HEK293 (cell line): ENCODE measurements around the gene CLN5.
A peak's percentile ranks its signal among the peaks of the same experiment; 100 is the strongest.

ENCODE experiments used
- FEZF1 ChIP-seq: fragments of 450-650 bp; formaldehyde crosslinking; IDR thresholded peaks from 2 replicates; pipeline ENCODE4 v1.5.1; 2016; ENCODE audit warnings: missing biosample characterization, missing genetic modification characterization
- GLI2 ChIP-seq: fragments of 450-650 bp; formaldehyde crosslinking; IDR thresholded peaks from 2 replicates; pipeline ENCODE4; 2017; ENCODE audit warnings: missing biosample characterization, missing genetic modification characterization, low read depth, borderline replicate concordance
- HOXC10 ChIP-seq: sonication (generic); formaldehyde crosslinking; IDR thresholded peaks from 2 replicates; pipeline ENCODE4 v1.8.1; 2023; ENCODE audit warnings: mild to moderate bottlenecking, missing genetic modification reagents
- KLF1 ChIP-seq: fragments of 450-650 bp; formaldehyde crosslinking; IDR thresholded peaks from 2 replicates; pipeline ENCODE4 v1.5.1; 2016; ENCODE audit warnings: missing biosample characterization, missing genetic modification characterization
- KLF8 ChIP-seq: fragments of 450-650 bp; formaldehyde crosslinking; IDR thresholded peaks from 2 replicates; pipeline ENCODE4 v1.5.1; 2016; ENCODE audit warnings: missing biosample characterization, missing genetic modification characterization
- MEIS1 ChIP-seq: sonication (generic); formaldehyde crosslinking; IDR thresholded peaks from 2 replicates; pipeline ENCODE4 v1.8.1; 2022; ENCODE audit warnings: missing genetic modification reagents, mild to moderate bottlenecking, borderline replicate concordance
- MZF1 ChIP-seq: fragments of 450-650 bp; formaldehyde crosslinking; IDR thresholded peaks from 2 replicates; pipeline ENCODE4 v1.5.1; 2017; ENCODE audit warnings: missing biosample characterization, missing genetic modification characterization, borderline replicate concordance
- SCRT1 ChIP-seq: fragments of 450-650 bp; formaldehyde crosslinking; IDR thresholded peaks from 2 replicates; pipeline ENCODE4 v1.5.1; 2016; ENCODE audit warnings: missing biosample characterization, missing genetic modification characterization, borderline replicate concordance
- SP2 ChIP-seq: fragments of 450-650 bp; formaldehyde crosslinking; IDR thresholded peaks from 2 replicates; pipeline ENCODE4 v1.5.1; 2016; ENCODE audit warnings: missing biosample characterization, missing genetic modification characterization
- SP3 ChIP-seq: fragments of 450-650 bp; formaldehyde crosslinking; IDR thresholded peaks from 2 replicates; pipeline ENCODE4 v1.5.1; 2016; ENCODE audit warnings: missing biosample characterization, missing genetic modification characterization
- TRIM28 ChIP-seq: IDR thresholded peaks from 2 replicates; pipeline ENCODE4 v1.6.1; 2011; ENCODE audit warnings: low read length, control low read depth, borderline replicate concordance
- WT1 ChIP-seq: fragments of 450-650 bp; formaldehyde crosslinking; IDR thresholded peaks from 2 replicates; pipeline ENCODE4 v1.5.1; 2016; ENCODE audit warnings: missing biosample characterization, missing genetic modification characterization
- ZBTB17 ChIP-seq: fragments of 450-650 bp; formaldehyde crosslinking; IDR thresholded peaks from 2 replicates; pipeline ENCODE4 v1.5.1; 2016; ENCODE audit warnings: missing biosample characterization, missing genetic modification characterization
- ZFP37 ChIP-seq: fragments of 450-650 bp; formaldehyde crosslinking; IDR thresholded peaks from 2 replicates; pipeline ENCODE4 v1.5.1; 2016; ENCODE audit warnings: missing biosample characterization, missing genetic modification characterization
- ZNF239 ChIP-seq: fragments of 450-650 bp; formaldehyde crosslinking; IDR thresholded peaks from 2 replicates; pipeline ENCODE4 v1.5.1; 2016; ENCODE audit warnings: missing biosample characterization, missing genetic modification characterization
- ZNF292 ChIP-seq: fragments of 450-650 bp; formaldehyde crosslinking; IDR thresholded peaks from 2 replicates; pipeline ENCODE4 v1.5.1; 2016; ENCODE audit warnings: low read depth, missing biosample characterization, missing genetic modification characterization, borderline replicate concordance
- ZNF324 ChIP-seq: fragments of 450-650 bp; formaldehyde crosslinking; IDR thresholded peaks from 2 replicates; pipeline ENCODE4 v1.5.1; 2016; ENCODE audit warnings: missing biosample characterization, missing genetic modification characterization
- ZNF335 ChIP-seq: fragments of 450-650 bp; formaldehyde crosslinking; conservative IDR thresholded peaks from 2 replicates; pipeline ENCODE4 v1.5.1; 2016; ENCODE audit warnings: missing biosample characterization, missing genetic modification characterization
- ZNF391 ChIP-seq: fragments of 450-650 bp; formaldehyde crosslinking; IDR thresholded peaks from 2 replicates; pipeline ENCODE4 v1.5.1; 2016; ENCODE audit warnings: low read depth, missing biosample characterization, missing genetic modification characterization, borderline replicate concordance
- ZNF394 ChIP-seq: fragments of 450-650 bp; formaldehyde crosslinking; IDR thresholded peaks from 2 replicates; pipeline ENCODE4 v1.5.1; 2016; ENCODE audit warnings: missing biosample characterization, missing genetic modification characterization, mild to moderate bottlenecking, moderate library complexity, borderline replicate concordance
- ZNF423 ChIP-seq: fragments of 450-650 bp; formaldehyde crosslinking; IDR thresholded peaks from 2 replicates; pipeline ENCODE4 v1.5.1; 2016; ENCODE audit warnings: missing biosample characterization, missing genetic modification characterization
- ZNF529 ChIP-seq: fragments of 450-650 bp; formaldehyde crosslinking; IDR thresholded peaks from 2 replicates; pipeline ENCODE4 v1.5.1; 2017; ENCODE audit warnings: missing genetic modification characterization, missing biosample characterization; ENCODE audit not compliant: insufficient replicate concordance
- ZNF629 ChIP-seq: fragments of 450-650 bp; formaldehyde crosslinking; IDR thresholded peaks from 2 replicates; pipeline ENCODE4 v1.5.1; 2017; ENCODE audit warnings: missing biosample characterization, missing genetic modification characterization
- ZNF701 ChIP-seq: fragments of 450-650 bp; formaldehyde crosslinking; IDR thresholded peaks from 2 replicates; pipeline ENCODE4 v1.5.1; 2016; ENCODE audit warnings: missing biosample characterization, missing genetic modification characterization
- ZNF76 ChIP-seq: fragments of 450-650 bp; formaldehyde crosslinking; IDR thresholded peaks from 2 replicates; pipeline ENCODE4; 2016; ENCODE audit warnings: low read depth, missing biosample characterization, missing genetic modification characterization, borderline replicate concordance
- ZNF830 ChIP-seq: fragments of 450-650 bp; IDR thresholded peaks from 2 replicates; pipeline ENCODE4 v1.5.0; 2018; ENCODE audit warnings: missing biosample characterization, missing genetic modification characterization, low read depth, mild to moderate bottlenecking, moderate library complexity
- TF ChIP-seq, protein P1 (sequence below): fragments of 450-650 bp; formaldehyde crosslinking; IDR thresholded peaks from 2 replicates; pipeline ENCODE4 v1.5.1; 2016; ENCODE audit warnings: missing biosample characterization, missing genetic modification characterization
- TF ChIP-seq, protein P2 (sequence below): fragments of 450-650 bp; formaldehyde crosslinking; IDR thresholded peaks from 2 replicates; pipeline ENCODE4 v1.5.1; 2016; ENCODE audit warnings: missing biosample characterization, missing genetic modification characterization
- TF ChIP-seq, protein P3 (sequence below): fragments of 450-650 bp; formaldehyde crosslinking; IDR thresholded peaks from 2 replicates; pipeline ENCODE4 v1.5.1; 2016; ENCODE audit warnings: missing biosample characterization, missing genetic modification characterization
- TF ChIP-seq, protein P4 (sequence below): fragments of 450-650 bp; formaldehyde crosslinking; IDR thresholded peaks from 2 replicates; pipeline ENCODE4 v1.5.1; 2017; ENCODE audit warnings: missing biosample characterization, mild to moderate bottlenecking, missing genetic modification characterization, moderate library complexity
- TF ChIP-seq, protein P5 (sequence below): fragments of 450-650 bp; formaldehyde crosslinking; IDR thresholded peaks from 2 replicates; pipeline ENCODE4 v1.5.1; 2017; ENCODE audit warnings: missing biosample characterization, missing genetic modification characterization

CLN5 gene

DNA sequence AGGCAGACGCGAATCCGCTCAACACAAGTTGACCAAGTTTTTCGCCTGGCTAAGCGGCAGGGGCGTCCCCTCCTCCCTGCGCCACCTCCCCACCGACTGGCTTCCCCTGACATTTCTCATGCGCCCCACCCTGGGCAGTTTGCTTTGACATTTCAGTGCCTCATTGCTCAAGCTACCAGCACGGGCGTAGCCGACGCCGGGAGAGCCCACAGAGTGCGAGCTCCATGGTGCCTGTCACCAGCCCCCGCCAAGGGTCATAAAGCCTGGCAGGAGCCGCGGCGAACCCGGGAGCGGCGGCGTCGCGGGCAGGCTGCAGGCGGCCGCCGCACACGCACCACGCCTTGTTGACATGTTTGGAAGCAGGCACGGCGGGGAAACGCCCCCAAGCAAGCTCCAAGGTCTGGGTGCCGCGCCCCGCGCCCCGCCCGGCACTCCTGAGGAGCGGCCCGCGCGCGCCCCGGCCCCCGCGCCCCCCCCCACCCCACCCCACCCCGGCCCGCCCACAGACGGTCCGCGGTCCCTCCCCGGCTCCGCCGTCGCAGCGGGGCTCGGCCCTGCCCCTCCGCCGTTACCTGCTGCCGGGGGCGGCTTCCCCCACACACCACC is 34.5 kb downstream of the CLN5 start (continued):
- TF ChIP-seq, protein P1, sequence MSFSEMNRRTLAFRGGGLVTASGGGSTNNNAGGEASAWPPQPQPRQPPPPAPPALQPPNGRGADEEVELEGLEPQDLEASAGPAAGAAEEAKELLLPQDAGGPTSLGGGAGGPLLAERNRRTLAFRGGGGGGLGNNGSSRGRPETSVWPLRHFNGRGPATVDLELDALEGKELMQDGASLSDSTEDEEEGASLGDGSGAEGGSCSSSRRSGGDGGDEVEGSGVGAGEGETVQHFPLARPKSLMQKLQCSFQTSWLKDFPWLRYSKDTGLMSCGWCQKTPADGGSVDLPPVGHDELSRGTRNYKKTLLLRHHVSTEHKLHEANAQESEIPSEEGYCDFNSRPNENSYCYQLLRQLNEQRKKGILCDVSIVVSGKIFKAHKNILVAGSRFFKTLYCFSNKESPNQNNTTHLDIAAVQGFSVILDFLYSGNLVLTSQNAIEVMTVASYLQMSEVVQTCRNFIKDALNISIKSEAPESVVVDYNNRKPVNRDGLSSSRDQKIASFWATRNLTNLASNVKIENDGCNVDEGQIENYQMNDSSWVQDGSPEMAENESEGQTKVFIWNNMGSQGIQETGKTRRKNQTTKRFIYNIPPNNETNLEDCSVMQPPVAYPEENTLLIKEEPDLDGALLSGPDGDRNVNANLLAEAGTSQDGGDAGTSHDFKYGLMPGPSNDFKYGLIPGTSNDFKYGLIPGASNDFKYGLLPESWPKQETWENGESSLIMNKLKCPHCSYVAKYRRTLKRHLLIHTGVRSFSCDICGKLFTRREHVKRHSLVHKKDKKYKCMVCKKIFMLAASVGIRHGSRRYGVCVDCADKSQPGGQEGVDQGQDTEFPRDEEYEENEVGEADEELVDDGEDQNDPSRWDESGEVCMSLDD: no peak
- TF ChIP-seq, protein P2, sequence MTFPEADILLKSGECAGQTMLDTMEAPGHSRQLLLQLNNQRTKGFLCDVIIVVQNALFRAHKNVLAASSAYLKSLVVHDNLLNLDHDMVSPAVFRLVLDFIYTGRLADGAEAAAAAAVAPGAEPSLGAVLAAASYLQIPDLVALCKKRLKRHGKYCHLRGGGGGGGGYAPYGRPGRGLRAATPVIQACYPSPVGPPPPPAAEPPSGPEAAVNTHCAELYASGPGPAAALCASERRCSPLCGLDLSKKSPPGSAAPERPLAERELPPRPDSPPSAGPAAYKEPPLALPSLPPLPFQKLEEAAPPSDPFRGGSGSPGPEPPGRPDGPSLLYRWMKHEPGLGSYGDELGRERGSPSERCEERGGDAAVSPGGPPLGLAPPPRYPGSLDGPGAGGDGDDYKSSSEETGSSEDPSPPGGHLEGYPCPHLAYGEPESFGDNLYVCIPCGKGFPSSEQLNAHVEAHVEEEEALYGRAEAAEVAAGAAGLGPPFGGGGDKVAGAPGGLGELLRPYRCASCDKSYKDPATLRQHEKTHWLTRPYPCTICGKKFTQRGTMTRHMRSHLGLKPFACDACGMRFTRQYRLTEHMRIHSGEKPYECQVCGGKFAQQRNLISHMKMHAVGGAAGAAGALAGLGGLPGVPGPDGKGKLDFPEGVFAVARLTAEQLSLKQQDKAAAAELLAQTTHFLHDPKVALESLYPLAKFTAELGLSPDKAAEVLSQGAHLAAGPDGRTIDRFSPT (tag by site-specific recombination): peak; percentile 66
- peak; percentile 84; the same call in 1 of the 2 replicates for TF ChIP-seq MZF1 (tag by site-specific recombination)
- TF ChIP-seq MEIS1 (CRISPR knock-in tag): no peak
- TF ChIP-seq ZBTB17 (tag by site-specific recombination): no peak
- TF ChIP-seq ZNF324 (tag by site-specific recombination): no peak
- TF ChIP-seq, protein P3, sequence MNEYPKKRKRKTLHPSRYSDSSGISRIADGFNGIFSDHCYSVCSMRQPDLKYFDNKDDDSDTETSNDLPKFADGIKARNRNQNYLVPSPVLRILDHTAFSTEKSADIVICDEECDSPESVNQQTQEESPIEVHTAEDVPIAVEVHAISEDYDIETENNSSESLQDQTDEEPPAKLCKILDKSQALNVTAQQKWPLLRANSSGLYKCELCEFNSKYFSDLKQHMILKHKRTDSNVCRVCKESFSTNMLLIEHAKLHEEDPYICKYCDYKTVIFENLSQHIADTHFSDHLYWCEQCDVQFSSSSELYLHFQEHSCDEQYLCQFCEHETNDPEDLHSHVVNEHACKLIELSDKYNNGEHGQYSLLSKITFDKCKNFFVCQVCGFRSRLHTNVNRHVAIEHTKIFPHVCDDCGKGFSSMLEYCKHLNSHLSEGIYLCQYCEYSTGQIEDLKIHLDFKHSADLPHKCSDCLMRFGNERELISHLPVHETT: no peak
- TF ChIP-seq, protein P4, sequence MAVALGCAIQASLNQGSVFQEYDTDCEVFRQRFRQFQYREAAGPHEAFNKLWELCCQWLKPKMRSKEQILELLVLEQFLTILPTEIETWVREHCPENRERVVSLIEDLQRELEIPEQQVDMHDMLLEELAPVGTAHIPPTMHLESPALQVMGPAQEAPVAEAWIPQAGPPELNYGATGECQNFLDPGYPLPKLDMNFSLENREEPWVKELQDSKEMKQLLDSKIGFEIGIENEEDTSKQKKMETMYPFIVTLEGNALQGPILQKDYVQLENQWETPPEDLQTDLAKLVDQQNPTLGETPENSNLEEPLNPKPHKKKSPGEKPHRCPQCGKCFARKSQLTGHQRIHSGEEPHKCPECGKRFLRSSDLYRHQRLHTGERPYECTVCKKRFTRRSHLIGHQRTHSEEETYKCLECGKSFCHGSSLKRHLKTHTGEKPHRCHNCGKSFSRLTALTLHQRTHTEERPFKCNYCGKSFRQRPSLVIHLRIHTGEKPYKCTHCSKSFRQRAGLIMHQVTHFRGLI (tag by site-specific recombination): peak; percentile 37; the same call in 1 of the 2 replicates
- TF ChIP-seq SCRT1 (tag by site-specific recombination): no peak
- TF ChIP-seq ZNF292 (tag by site-specific recombination): no peak
- TF ChIP-seq TRIM28: no peak
- peak; percentile 95 for TF ChIP-seq KLF1
- TF ChIP-seq SP3: peak; percentile 34; the same call in 1 of the 2 replicates
- no peak for TF ChIP-seq ZNF701 (tag by site-specific recombination)
- no peak for TF ChIP-seq ZNF629 (tag by site-specific recombination)
- TF ChIP-seq KLF8 (tag by site-specific recombination): peak; percentile 34; the same call in 1 of the 2 replicates
- TF ChIP-seq GLI2 (tag by site-specific recombination): no peak
- no peak for TF ChIP-seq ZNF830 (tag by site-specific recombination)
- no peak for TF ChIP-seq ZNF391
- TF ChIP-seq ZNF335 (tag by site-specific recombination): peak; percentile 84
- no peak; the same call in 1 of the 2 replicates for TF ChIP-seq WT1
- TF ChIP-seq ZNF529 (tag by site-specific recombination): no peak
- TF ChIP-seq HOXC10: 0 out of 2 replicates have a peak, but pooled peaks have one; percentile 40
- TF ChIP-seq FEZF1 (tag by site-specific recombination): peak; percentile 73
- TF ChIP-seq ZNF76 (tag by site-specific recombination): no peak
- TF ChIP-seq ZNF394 (tag by site-specific recombination): 0 out of 2 replicates have a peak, but pooled peaks have one; percentile 11
- TF ChIP-seq, protein P5, sequence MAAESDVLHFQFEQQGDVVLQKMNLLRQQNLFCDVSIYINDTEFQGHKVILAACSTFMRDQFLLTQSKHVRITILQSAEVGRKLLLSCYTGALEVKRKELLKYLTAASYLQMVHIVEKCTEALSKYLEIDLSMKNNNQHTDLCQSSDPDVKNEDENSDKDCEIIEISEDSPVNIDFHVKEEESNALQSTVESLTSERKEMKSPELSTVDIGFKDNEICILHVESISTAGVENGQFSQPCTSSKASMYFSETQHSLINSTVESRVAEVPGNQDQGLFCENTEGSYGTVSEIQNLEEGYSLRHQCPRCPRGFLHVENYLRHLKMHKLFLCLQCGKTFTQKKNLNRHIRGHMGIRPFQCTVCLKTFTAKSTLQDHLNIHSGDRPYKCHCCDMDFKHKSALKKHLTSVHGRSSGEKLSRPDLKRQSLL: peak; percentile 14; the same call in 1 of the 2 replicates
- TF ChIP-seq ZNF423: peak; percentile 21; the same call in 1 of the 2 replicates
- TF ChIP-seq ZFP37 (tag by site-specific recombination): 0 out of 2 replicates have a peak, but pooled peaks have one; percentile 30
- TF ChIP-seq SP2 (tag by site-specific recombination): peak; percentile 56
- no peak for TF ChIP-seq ZNF239
